Measurements from ENCODE around the gene SOWAHC. TPM values are rescaled to one million over a fixed set of nuclear protein-coding genes. Genes with fewer than 3 reads are reported as not detected.

Gene SOWAHC
- total and polyA plus RNA-seq, 2 of the 13 experiments (the other 11 are each of a cell fraction or from before 2014, with no cell fraction given) = 21.2 to 22.5 TPM

GRCh38 chr2:109644571-109645275, 30.6 kb downstream of the SOWAHC start (continued):
- TF ChIP-seq ZNF512B (CRISPR knock-in tag; IDR thresholded peaks at IDR 0.05; ENCODE audit: borderline replicate concordance) (peak; percentile 99; the same call in 1 of the 2 replicates), RFX1 (IDR thresholded peaks at IDR 0.05) (no peak), PPARG (CRISPR knock-in tag; conservative IDR thresholded peaks at IDR 0.05) (peak; percentile 96), RNF219 (CRISPR knock-in tag; IDR thresholded peaks at IDR 0.05) (peak; percentile 98), ZNF3 (CRISPR knock-in tag; IDR thresholded peaks at IDR 0.05) (peak; percentile 60), ESRRA (CRISPR knock-in tag; IDR thresholded peaks at IDR 0.05; ENCODE audit: low read depth) (peak; percentile 93), ELF1 (CRISPR knock-in tag; IDR thresholded peaks at IDR 0.05) (peak; percentile 77), ZNF674 (CRISPR knock-in tag; IDR thresholded peaks at IDR 0.05; ENCODE audit: low read depth) (no peak), MYNN (CRISPR knock-in tag; IDR thresholded peaks at IDR 0.05; ENCODE audit: low read depth) (0 out of 2 replicates have a peak, but pooled peaks have one; percentile 3), ZMAT3 (CRISPR knock-in tag; conservative IDR thresholded peaks at IDR 0.05) (peak; percentile 80), YEATS2 (CRISPR knock-in tag; IDR thresholded peaks at IDR 0.05; ENCODE audit: borderline replicate concordance) (peak; percentile 76), ZNF713 (CRISPR knock-in tag; IDR thresholded peaks at IDR 0.05) (no peak), ZNF33B (CRISPR knock-in tag; IDR thresholded peaks at IDR 0.05) (no peak; the same call in none of the 2 replicates), ZNF501 (CRISPR knock-in tag; IDR thresholded peaks at IDR 0.05) (peak; percentile 86), RBM39 (IDR thresholded peaks at IDR 0.05; ENCODE audit: low read depth, low read length, poor library complexity, severe bottlenecking) (no peak), CHCHD3 (CRISPR knock-in tag; IDR thresholded peaks at IDR 0.05) (no peak), ZNF460 (CRISPR knock-in tag; IDR thresholded peaks at IDR 0.05; ENCODE audit: borderline replicate concordance) (no peak), HIVEP1 (CRISPR knock-in tag; IDR thresholded peaks at IDR 0.05) (peak; percentile 88)
- TF ChIP-seq, protein P1, sequence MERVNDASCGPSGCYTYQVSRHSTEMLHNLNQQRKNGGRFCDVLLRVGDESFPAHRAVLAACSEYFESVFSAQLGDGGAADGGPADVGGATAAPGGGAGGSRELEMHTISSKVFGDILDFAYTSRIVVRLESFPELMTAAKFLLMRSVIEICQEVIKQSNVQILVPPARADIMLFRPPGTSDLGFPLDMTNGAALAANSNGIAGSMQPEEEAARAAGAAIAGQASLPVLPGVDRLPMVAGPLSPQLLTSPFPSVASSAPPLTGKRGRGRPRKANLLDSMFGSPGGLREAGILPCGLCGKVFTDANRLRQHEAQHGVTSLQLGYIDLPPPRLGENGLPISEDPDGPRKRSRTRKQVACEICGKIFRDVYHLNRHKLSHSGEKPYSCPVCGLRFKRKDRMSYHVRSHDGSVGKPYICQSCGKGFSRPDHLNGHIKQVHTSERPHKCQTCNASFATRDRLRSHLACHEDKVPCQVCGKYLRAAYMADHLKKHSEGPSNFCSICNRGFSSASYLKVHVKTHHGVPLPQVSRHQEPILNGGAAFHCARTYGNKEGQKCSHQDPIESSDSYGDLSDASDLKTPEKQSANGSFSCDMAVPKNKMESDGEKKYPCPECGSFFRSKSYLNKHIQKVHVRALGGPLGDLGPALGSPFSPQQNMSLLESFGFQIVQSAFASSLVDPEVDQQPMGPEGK (CRISPR knock-in tag; IDR thresholded peaks at IDR 0.05) = peak; percentile 99
- TF ChIP-seq, protein P2, sequence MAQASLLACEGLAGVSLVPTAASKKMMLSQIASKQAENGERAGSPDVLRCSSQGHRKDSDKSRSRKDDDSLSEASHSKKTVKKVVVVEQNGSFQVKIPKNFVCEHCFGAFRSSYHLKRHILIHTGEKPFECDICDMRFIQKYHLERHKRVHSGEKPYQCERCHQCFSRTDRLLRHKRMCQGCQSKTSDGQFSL (CRISPR knock-in tag; IDR thresholded peaks at IDR 0.05) = peak; percentile 92
- TF ChIP-seq, protein P3, sequence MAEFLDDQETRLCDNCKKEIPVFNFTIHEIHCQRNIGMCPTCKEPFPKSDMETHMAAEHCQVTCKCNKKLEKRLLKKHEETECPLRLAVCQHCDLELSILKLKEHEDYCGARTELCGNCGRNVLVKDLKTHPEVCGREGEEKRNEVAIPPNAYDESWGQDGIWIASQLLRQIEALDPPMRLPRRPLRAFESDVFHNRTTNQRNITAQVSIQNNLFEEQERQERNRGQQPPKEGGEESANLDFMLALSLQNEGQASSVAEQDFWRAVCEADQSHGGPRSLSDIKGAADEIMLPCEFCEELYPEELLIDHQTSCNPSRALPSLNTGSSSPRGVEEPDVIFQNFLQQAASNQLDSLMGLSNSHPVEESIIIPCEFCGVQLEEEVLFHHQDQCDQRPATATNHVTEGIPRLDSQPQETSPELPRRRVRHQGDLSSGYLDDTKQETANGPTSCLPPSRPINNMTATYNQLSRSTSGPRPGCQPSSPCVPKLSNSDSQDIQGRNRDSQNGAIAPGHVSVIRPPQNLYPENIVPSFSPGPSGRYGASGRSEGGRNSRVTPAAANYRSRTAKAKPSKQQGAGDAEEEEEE (CRISPR knock-in tag; IDR thresholded peaks at IDR 0.05; ENCODE audit: borderline replicate concordance) = peak; percentile 71; the same call in 1 of the 2 replicates
